HG03135 (cell line): Measurements from ENCODE around the gene ZBTB16.

Source experiments
- ATAC-seq: cut with Tn5 transposase; IDR thresholded peaks from one replicate; pipeline ENCODE4 v1.9.1; 2021; ENCODE audit warnings: mild to moderate bottlenecking, moderate library complexity; ENCODE audit not compliant: unreplicated experiment

Gene ZBTB16

GRCh38 chr11:114273890-114274635 lies 214.6 kb downstream of the ZBTB16 start:
- ATAC-seq = no peak

DNA sequence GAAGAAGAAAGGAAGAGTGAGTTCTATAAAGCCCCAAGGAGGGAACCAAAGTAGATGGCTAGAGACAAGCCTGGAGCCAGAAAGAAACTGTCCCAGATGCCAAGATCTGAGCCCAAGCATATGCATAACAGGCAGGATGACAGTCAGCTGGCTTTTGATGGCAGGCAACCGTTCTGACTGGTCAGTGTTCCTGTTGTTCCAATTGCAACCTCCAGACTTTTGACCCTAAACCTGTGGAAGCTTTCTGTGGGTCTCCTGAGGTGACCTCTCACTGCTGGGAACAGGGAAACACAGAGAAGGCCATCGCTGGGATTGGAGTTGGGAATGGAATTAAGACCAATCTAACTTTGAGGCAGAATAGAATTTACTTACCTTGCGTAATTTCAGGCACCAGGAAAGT lies 215.1 kb downstream of the ZBTB16 start:
- no peak for ATAC-seq

- ATAC-seq = no peak
Observed at GRCh38 chr11:114275280-114275679, 215.8 kb downstream of the ZBTB16 start.

DNA sequence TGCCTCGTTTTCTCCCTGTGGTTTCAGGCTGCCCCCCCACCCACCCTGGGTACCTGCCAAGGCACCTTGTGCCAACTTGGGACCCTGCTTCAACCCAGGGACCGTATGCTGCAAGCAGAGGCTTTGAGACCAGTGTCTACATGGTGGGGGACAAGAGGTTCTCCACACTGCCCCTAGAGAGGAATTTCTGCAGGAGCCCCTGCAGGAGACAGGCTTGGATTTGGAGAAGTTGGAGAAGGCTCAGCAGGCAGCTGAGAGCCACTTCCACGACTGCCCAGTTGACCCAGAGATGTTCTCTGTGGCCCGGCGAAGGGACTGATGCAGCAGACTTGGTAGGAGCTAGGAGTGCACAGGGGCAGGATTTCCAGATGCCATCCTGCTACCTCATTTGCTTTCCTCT lies 216.6 kb downstream of the ZBTB16 start:
- no peak for ATAC-seq

GRCh38 chr11:114277637-114278341 lies 218.3 kb downstream of the ZBTB16 start:
- ATAC-seq = no peak

DNA sequence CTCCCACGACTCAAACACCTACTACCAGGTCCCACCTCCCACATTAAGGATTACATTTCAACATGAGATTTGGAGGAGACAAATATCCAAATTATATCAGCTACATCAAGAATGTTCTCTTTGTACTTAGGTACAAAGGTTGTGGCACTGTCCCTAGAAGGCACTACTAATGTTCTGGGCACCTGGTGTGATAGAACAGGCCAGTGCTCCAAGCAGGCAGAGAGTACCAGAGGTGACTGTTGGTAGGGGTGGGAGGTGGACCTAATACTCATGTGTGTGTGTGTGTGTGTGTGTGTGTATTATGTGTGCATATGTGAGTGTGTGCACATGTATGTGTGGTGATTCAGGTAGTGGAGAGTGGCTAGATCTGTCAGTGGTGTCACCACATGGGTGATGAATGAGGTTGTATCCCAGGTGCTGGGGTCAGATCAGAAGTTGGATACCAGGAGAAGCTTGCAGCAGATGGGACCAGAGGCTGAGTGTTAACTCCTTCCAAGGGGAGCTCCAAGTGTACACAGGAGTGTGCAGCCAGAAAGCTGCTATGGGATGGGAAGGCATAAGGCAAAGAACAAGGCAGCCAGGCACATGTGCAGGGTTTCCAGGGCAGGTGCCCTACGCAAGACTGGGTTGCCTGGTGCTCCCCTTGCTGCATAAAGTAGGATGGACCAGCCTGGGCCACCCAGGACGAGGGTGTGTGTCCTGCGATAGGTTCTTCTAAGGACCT lies 219.0 kb downstream of the ZBTB16 start:
- no peak for ATAC-seq

DNA sequence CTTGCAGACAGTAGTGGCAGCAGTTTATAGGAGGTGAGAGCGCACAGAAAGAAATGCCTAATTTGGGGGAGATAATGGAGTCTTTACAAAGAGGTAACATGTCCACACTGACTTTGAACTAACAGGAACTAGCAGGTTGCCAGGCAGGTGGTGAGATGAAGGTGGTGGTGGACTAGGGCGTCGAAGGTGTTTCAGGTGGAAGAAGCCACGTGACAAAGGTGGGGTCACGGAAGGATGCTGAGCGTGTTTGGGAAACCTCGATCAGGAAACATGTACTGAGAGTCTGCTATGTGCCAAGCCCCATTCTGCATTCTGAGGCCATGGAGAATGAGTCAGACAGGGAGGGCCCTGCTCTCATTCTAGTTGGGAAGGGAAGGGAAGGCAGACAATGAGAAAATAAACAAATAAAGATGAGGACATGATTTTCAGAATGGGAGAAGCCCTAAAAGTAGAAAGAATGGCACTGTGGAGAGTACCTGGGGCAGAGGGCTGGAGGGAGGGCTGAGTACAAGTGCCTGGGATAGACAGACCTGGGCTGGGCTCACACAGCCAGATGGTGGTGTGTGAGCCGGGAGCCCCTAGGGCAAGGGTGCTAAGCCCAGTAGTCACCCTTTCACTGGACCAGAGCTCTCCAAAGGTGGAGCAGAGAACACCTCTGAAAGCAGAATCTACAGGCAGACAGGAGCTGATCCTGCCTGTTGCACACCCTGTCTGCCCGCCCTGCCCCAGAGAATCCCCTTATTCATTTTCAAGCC lies 220.5 kb downstream of the ZBTB16 start:
- no peak for ATAC-seq

GRCh38 chr11:114280696-114281095 lies 221.2 kb downstream of the ZBTB16 start:
- no peak for ATAC-seq

- ATAC-seq = no peak
Observed at GRCh38 chr11:114281388-114281956, 222.0 kb downstream of the ZBTB16 start.

- ATAC-seq = no peak
Observed at GRCh38 chr11:114282488-114282887, 223.0 kb downstream of the ZBTB16 start.

DNA sequence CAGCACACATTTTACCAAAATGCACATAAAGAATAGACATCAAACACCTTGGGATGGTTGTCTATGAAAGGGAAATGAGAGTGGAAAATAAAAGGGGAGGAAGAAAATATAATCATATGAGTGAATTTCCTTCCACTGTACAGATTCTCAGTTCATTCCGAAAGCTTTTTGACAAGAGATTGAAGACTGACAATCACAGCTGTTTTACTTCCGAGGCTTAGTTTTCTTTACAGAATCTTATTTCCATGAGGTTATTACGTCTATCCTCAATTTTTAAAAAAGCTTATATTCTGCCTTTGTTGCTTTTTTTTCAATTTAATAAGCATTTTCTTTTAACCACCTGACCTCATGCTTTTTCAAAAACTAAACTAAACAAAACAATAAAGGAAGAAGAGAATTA lies 223.9 kb downstream of the ZBTB16 start:
- ATAC-seq = no peak

DNA sequence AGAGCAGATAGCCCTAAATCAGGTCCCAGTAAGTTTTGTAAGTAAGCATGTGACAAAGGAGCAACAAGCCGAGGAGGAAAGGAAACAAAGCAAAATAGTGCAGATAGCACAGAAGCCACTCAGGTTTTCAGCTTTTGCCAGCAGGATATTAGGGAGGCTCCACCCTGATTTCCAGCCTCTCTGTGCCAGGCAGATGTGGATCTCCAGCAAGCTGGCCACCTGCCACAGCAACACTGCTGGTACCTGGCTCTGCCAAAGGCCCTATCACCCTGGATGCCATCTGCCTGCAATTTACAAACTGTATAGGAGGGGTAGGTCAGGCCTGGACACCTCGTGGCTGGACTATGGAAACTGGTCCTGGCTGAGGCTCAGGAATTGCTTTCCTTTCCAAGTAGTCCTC lies 224.5 kb downstream of the ZBTB16 start:
- no peak for ATAC-seq

DNA sequence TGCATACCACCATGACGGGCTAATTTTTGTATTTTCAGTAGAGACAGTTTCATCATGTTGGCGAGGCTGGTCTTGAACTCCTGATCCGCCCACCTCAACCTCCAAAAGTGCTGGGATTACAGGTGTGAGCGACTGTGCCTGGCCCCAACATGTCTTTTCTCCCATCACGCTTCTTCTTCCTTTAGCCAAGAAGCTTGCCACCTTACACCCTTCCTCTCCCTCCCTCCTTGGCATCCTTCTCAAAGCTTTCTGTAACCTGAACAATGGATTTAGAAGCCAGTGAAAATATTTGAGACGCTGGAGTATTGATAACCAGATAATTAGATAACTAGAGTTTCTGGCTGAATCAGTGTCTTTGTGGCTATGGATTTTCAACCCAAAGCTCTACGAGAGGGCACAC lies 225.4 kb downstream of the ZBTB16 start:
- no peak for ATAC-seq

DNA sequence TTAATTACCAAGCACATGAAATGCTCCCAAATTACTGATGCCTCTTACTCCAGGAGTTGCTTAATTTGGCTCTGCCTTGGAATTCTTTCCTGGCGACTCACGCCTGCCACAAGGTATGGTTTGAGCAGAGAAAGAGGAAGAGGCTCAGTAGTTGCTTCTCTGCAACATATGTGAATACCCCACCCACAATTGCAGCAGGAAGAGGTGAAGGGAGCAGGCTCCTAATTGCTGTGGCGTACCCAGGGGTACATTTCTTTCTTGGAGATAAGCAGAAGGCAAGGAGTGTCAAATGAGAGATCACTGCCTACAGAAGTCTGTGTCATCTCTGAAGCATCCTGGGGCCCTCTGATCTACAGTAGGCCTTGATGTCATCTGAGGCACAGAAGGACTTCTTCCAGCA lies 226.1 kb downstream of the ZBTB16 start:
- no peak for ATAC-seq

GRCh38 chr11:114286229-114286628 lies 226.7 kb downstream of the ZBTB16 start:
- ATAC-seq = no peak

DNA sequence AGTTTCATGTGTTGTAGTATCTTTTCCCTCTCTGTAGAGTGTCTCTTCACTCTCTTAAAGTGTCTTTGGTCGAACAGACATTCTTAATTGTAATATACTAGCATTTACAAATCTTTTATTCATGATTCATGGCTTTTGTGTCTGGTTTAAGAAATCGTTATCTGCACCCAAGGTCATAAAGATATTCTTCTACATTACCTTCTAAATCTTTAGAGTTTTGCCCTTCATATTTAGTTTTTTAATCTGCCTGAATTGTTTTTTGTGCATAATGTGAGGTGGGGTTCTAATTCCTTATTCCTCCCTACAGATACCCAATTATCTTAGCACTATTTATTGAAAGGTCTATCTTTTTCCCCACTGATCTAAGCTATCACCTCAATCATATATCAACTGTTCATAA lies 227.6 kb downstream of the ZBTB16 start:
- no peak for ATAC-seq

DNA sequence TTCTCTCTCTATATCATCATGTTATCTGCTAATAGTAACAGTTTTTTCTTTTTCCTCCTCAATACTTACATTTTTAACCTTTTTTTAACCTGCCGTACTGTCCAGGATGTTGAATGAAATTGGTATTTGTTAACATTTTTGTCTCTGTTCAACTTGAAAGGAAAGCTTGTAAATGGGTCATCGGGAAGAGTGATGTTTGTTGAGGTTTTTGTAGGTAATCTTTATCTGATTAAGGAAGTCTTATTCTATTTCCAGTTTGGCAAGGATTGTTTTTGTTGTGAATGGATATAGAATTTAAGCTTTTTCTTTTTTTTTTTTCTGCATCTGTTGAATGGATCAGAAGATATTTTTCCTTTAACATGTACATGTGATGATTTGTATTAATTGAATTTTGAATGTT lies 228.6 kb downstream of the ZBTB16 start:
- no peak for ATAC-seq

GRCh38 chr11:114289779-114290178 lies 230.3 kb downstream of the ZBTB16 start:
- ATAC-seq = no peak

DNA sequence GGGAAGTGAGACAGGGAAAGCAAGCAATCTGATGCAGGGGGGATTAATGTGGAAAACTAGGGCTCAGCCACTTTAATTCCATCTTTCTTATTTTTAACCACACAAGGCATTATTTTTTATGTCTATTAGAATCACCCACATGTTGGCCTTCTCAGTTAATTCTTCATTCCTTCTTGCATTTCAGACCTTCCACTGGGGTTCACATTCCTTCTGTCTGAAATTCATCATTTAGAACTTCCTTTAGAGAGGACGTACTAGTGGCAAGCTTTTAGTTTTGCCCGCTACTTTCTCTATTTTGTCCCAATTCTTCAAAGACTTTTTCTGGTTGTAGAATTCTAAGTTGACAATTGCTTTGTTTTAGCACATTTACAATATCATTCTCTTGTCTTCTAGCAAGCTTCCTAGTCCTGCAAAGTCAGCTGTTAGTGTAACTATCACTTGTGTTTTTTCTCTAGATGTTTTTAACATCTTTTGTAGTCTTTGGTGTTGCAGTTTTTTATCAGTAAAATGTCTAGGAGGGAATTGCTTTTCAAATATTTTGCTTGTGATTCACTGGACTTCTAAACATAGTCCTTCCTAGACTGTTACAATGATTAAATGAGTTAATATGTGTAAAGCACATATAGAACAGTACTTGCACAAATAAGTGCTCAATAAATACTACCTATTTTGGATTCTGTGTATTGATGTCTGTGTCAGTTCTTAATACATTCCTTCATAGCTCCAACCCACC lies 231.2 kb downstream of the ZBTB16 start:
- no peak for ATAC-seq

- ATAC-seq = no peak
Observed at GRCh38 chr11:114291381-114291780, 231.9 kb downstream of the ZBTB16 start.
